Peyer's patch (tissue), 4 donors: Measurements from ENCODE around the gene ZNF646.

Experiments
- POLR2A ChIP-seq, 2 donors: fragments of 450-650 bp; IDR thresholded peaks; one replicate each; pipeline ENCODE4 v1.5.1; 2017; ENCODE audit warnings: antibody characterized with exemption in 2 of 2, mild to moderate bottlenecking in 2 of 2, moderate library complexity in 2 of 2
- TF ChIP-seq, protein P1 (sequence below), 6 experiments: fragments of 450-650 bp in 4 of 6; fragments of 200-600 bp in 2 of 6; sonication (generic) in 1 of 6; IDR thresholded peaks; one replicate each; pipeline ENCODE4 v1.5.1; 2017 to 2019; ENCODE audit warnings: antibody characterized with exemption in 6 of 6, mild to moderate bottlenecking in 3 of 6, moderate library complexity in 1 of 6

DNA sequence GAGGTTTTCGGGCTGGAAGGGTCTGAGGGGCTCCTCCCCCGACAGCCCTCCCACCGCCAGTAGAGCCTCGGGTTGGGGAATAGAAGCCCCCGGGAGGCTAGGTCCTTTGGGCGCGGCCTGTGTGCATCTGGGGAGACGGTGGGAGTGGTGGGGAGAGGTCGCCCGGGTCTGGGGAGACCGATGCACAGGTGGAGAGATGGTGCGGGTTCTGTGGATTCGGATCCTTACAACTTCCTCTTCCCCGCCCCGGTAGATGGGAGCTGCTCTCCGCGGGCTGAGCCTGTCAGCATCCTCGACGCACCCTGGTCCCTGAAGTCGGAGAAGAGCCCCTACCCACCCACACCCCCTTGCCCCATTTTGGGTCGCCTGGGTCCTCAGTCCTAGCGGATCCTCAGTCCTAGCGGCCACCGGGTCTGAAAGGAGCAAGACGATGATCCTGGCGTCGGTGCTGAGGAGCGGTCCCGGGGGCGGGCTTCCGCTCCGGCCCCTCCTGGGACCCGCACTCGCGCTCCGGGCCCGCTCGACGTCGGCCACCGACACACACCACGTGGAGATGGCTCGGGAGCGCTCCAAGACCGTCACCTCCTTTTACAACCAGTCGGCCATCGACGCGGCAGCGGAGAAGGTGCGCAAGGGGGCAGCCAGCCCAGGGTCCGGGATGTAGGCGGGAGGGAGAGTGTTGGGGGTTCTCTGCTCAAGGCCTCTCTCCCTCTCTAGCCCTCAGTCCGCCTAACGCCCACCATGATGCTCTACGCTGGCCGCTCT, 34.8 kb downstream of the ZNF646 start:
- TF ChIP-seq POLR2A (IDR thresholded peaks at IDR 0.05) = no peak
- TF ChIP-seq, protein P1, sequence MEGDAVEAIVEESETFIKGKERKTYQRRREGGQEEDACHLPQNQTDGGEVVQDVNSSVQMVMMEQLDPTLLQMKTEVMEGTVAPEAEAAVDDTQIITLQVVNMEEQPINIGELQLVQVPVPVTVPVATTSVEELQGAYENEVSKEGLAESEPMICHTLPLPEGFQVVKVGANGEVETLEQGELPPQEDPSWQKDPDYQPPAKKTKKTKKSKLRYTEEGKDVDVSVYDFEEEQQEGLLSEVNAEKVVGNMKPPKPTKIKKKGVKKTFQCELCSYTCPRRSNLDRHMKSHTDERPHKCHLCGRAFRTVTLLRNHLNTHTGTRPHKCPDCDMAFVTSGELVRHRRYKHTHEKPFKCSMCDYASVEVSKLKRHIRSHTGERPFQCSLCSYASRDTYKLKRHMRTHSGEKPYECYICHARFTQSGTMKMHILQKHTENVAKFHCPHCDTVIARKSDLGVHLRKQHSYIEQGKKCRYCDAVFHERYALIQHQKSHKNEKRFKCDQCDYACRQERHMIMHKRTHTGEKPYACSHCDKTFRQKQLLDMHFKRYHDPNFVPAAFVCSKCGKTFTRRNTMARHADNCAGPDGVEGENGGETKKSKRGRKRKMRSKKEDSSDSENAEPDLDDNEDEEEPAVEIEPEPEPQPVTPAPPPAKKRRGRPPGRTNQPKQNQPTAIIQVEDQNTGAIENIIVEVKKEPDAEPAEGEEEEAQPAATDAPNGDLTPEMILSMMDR (IDR thresholded peaks at IDR 0.05) = no peak
